Measurements from ENCODE around the gene IRAK3.

Gene IRAK3

GRCh38 chr12:66187821-66188220, 1.2 kb upstream of the IRAK3 start:
- DNase-seq (ENCODE audit: low read depth, low spot score), result no peak
- no peak for TF ChIP-seq CTCF (IDR thresholded peaks at IDR 0.05; ENCODE audit: low read depth, low read length)
- H3K4me3 ChIP-seq (ENCODE audit: low read depth, low read length), result no peak overlapping the region
- in situ Hi-C loops (cut with HindIII; ENCODE audit: low sequenced_read_pairs), result no loop called here

GRCh38 chr12:66189486-66189843, 451 bp downstream of the IRAK3 start:
- no peak for DNase-seq (ENCODE audit: low read depth, low spot score)
- peak overlapping the region; percentile 18 for H3K4me3 ChIP-seq (ENCODE audit: low read depth, low read length)
- in situ Hi-C loops (cut with HindIII; ENCODE audit: low sequenced_read_pairs), result no loop called here
- TF ChIP-seq CTCF (IDR thresholded peaks at IDR 0.05; ENCODE audit: low read depth, low read length), result no peak

GRCh38 chr12:66189889-66190288, 875 bp downstream of the IRAK3 start:
- in situ Hi-C loops (cut with HindIII; ENCODE audit: low sequenced_read_pairs), result no loop called here
- no peak for DNase-seq (ENCODE audit: low read depth, low spot score)
- no peak for TF ChIP-seq CTCF (IDR thresholded peaks at IDR 0.05; ENCODE audit: low read depth, low read length)
- no peak overlapping the region for H3K4me3 ChIP-seq (ENCODE audit: low read depth, low read length)

- no peak for TF ChIP-seq CTCF (IDR thresholded peaks at IDR 0.05; ENCODE audit: low read depth, low read length)
- in situ Hi-C loops (cut with HindIII; ENCODE audit: low sequenced_read_pairs), result no loop called here
- H3K4me3 ChIP-seq (ENCODE audit: low read depth, low read length), result no peak overlapping the region
- DNase-seq (ENCODE audit: low read depth, low spot score), result peak; percentile 12
These were observed 1.7 kb downstream of the IRAK3 start for GRCh38 chr12:66190519-66191370.

GRCh38 chr12:66191547-66192126, 2.6 kb downstream of the IRAK3 start:
- no peak for DNase-seq (ENCODE audit: low read depth, low spot score)
- H3K4me3 ChIP-seq (ENCODE audit: low read depth, low read length), result no peak overlapping the region
- in situ Hi-C loops (cut with HindIII; ENCODE audit: low sequenced_read_pairs), result no loop called here
- TF ChIP-seq CTCF (IDR thresholded peaks at IDR 0.05; ENCODE audit: low read depth, low read length), result no peak

- in situ Hi-C loops (cut with HindIII; ENCODE audit: low sequenced_read_pairs), result no loop called here
- TF ChIP-seq CTCF (IDR thresholded peaks at IDR 0.05; ENCODE audit: low read depth, low read length), result no peak
- no peak for DNase-seq (ENCODE audit: low read depth, low spot score)
- H3K4me3 ChIP-seq (ENCODE audit: low read depth, low read length), result no peak overlapping the region
These were observed 5.1 kb downstream of the IRAK3 start for GRCh38 chr12:66194122-66194521.

All from astrocyte of the spinal cord (primary cell).